GM18868 (cell line): ENCODE measurements around the gene MAGI2.

Source experiments
- ATAC-seq: cut with Tn5 transposase; IDR thresholded peaks from one replicate; pipeline ENCODE4 v1.9.1; 2021; ENCODE audit warnings: mild to moderate bottlenecking, moderate library complexity; ENCODE audit not compliant: unreplicated experiment

Gene MAGI2

GRCh38 chr7:78842068-78842467, 611.4 kb downstream of the MAGI2 start:
- no peak for ATAC-seq

GRCh38 chr7:78835897-78836296, 617.6 kb downstream of the MAGI2 start:
- ATAC-seq = no peak

- no peak for ATAC-seq
Measured at GRCh38 chr7:78828317-78828716, 625.1 kb downstream of the MAGI2 start.

GRCh38 chr7:78803501-78804127, 649.9 kb downstream of the MAGI2 start:
- no peak for ATAC-seq

GRCh38 chr7:78794101-78794500, 659.4 kb downstream of the MAGI2 start:
- no peak for ATAC-seq

- ATAC-seq = no peak
Measured at GRCh38 chr7:78792624-78793023, 660.8 kb downstream of the MAGI2 start.

- ATAC-seq = no peak
Measured at GRCh38 chr7:78792006-78792405, 661.5 kb downstream of the MAGI2 start.

- no peak for ATAC-seq
Measured at GRCh38 chr7:78788464-78788863, 665.0 kb downstream of the MAGI2 start.

- no peak for ATAC-seq
Measured at GRCh38 chr7:78787854-78788253, 665.6 kb downstream of the MAGI2 start.

GRCh38 chr7:78786055-78786454, 667.4 kb downstream of the MAGI2 start:
- no peak for ATAC-seq

- ATAC-seq = peak; percentile 57
Measured at GRCh38 chr7:78783179-78783962, 670.1 kb downstream of the MAGI2 start.

- ATAC-seq = no peak
Measured at GRCh38 chr7:78780560-78780959, 672.9 kb downstream of the MAGI2 start.

- no peak for ATAC-seq
Measured at GRCh38 chr7:78779788-78780187, 673.7 kb downstream of the MAGI2 start.

- ATAC-seq = no peak
Measured at GRCh38 chr7:78777829-78778228, 675.6 kb downstream of the MAGI2 start.

GRCh38 chr7:78770422-78771410, 682.8 kb downstream of the MAGI2 start:
- peak; percentile 41 for ATAC-seq

GRCh38 chr7:78769481-78770101, 683.9 kb downstream of the MAGI2 start:
- ATAC-seq = peak; percentile 92

- no peak for ATAC-seq
Measured at GRCh38 chr7:78768859-78769258, 684.6 kb downstream of the MAGI2 start.

GRCh38 chr7:78765943-78766729, 687.3 kb downstream of the MAGI2 start:
- no peak for ATAC-seq

- ATAC-seq = no peak
Measured at GRCh38 chr7:78764571-78764970, 688.9 kb downstream of the MAGI2 start.

GRCh38 chr7:78762625-78763024, 690.8 kb downstream of the MAGI2 start:
- no peak for ATAC-seq
